Inferior parietal cortex (tissue), 1 donor: ENCODE data around the gene RADIL.
A peak's percentile ranks its signal among the peaks of the same experiment; 100 is the strongest.

Experiments
- DNase-seq: peaks from one replicate; pipeline ENCODE4 v3.0.0-alpha.2; 2016; ENCODE audit errors: extremely low spot score

Gene RADIL

GRCh38 chr7:4754433-4755010 lies 129.0 kb downstream of the RADIL start:
- DNase-seq = no peak

- peak; percentile 66 for DNase-seq
These were observed 129.7 kb downstream of the RADIL start for GRCh38 chr7:4753598-4754432.

GRCh38 chr7:4751398-4751947 lies 132.0 kb downstream of the RADIL start:
- no peak for DNase-seq

GRCh38 chr7:4749798-4750197 lies 133.7 kb downstream of the RADIL start:
- no peak for DNase-seq

DNA sequence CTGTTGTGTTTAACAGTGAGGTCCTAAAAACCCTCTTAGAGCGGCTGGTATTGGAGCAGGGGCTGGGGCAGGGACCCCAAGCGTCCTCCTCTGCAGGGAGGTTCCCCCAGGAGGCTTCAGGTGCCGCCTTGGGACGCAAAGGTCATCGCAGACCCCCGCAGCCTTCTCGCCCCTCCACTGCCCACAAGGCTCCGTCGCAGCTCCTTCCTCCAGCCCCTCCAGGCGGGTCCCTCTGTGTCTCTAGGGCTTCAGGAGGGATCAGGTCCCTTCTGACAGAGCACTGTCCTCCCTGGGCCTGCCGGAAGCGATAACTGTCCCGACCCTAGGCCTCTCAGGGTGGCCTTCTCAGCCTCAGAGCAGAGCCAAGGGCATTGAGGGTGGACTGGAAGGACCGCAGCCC lies 134.2 kb downstream of the RADIL start:
- no peak for DNase-seq
